ENCODE results near the gene ELP4.
"Not testable (repeated sequence)": the region's sequence is repeated elsewhere in the genome, so short reads cannot be mapped to it uniquely, and the experiment has no call there.

DNA sequence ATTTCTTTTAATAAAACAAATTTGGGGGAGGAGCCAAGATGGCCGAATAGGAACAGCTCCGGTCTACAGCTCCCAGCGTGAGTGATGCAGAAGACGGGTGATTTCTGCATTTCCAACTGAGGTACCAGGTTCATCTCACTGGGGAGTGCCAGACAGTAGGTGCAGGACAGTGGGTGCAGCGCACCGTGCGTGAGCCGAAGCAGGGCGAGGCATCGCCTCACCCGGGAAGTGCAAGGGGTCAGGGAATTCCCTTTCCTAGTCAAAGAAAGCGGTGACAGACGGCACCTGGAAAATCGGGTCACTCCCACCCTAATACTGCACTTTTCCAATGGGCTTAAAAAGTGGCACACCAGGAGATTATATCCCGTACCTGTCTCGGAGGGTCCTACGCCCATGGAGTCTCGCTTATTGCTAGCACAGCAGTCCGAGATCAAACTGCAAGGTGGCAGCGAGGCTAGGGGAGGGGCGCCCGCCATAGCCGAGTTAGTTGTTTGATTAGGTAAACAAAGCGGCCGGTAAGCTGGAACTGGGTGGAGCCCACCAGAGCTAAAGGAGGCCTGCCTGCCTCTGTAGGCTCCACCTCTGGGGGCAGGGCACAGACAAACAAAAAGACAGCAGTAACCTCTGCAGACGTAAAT, 231.3 kb downstream of the ELP4 start:
- TF ChIP-seq, protein P1, sequence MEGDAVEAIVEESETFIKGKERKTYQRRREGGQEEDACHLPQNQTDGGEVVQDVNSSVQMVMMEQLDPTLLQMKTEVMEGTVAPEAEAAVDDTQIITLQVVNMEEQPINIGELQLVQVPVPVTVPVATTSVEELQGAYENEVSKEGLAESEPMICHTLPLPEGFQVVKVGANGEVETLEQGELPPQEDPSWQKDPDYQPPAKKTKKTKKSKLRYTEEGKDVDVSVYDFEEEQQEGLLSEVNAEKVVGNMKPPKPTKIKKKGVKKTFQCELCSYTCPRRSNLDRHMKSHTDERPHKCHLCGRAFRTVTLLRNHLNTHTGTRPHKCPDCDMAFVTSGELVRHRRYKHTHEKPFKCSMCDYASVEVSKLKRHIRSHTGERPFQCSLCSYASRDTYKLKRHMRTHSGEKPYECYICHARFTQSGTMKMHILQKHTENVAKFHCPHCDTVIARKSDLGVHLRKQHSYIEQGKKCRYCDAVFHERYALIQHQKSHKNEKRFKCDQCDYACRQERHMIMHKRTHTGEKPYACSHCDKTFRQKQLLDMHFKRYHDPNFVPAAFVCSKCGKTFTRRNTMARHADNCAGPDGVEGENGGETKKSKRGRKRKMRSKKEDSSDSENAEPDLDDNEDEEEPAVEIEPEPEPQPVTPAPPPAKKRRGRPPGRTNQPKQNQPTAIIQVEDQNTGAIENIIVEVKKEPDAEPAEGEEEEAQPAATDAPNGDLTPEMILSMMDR (IDR thresholded peaks at IDR 0.05), result not testable (repeated sequence)
- TF ChIP-seq, protein P2, sequence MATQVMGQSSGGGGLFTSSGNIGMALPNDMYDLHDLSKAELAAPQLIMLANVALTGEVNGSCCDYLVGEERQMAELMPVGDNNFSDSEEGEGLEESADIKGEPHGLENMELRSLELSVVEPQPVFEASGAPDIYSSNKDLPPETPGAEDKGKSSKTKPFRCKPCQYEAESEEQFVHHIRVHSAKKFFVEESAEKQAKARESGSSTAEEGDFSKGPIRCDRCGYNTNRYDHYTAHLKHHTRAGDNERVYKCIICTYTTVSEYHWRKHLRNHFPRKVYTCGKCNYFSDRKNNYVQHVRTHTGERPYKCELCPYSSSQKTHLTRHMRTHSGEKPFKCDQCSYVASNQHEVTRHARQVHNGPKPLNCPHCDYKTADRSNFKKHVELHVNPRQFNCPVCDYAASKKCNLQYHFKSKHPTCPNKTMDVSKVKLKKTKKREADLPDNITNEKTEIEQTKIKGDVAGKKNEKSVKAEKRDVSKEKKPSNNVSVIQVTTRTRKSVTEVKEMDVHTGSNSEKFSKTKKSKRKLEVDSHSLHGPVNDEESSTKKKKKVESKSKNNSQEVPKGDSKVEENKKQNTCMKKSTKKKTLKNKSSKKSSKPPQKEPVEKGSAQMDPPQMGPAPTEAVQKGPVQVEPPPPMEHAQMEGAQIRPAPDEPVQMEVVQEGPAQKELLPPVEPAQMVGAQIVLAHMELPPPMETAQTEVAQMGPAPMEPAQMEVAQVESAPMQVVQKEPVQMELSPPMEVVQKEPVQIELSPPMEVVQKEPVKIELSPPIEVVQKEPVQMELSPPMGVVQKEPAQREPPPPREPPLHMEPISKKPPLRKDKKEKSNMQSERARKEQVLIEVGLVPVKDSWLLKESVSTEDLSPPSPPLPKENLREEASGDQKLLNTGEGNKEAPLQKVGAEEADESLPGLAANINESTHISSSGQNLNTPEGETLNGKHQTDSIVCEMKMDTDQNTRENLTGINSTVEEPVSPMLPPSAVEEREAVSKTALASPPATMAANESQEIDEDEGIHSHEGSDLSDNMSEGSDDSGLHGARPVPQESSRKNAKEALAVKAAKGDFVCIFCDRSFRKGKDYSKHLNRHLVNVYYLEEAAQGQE (IDR thresholded peaks at IDR 0.05; ENCODE audit: insufficient read depth in 1 of 2, low read depth in 2 of 2, low read length in 1 of 2), result not testable (repeated sequence)
- not testable (repeated sequence) for TF ChIP-seq POLR2AphosphoS5 (IDR thresholded peaks at IDR 0.05; ENCODE audit: low read depth, low read length)
